Hepatocyte (in vitro differentiated cells): ENCODE data around the gene CYP4Z1.

ENCODE experiments used
- EZH2phosphoT487 ChIP-seq: fragments of 200-600 bp; sonication (generic); IDR thresholded peaks from one replicate; pipeline ENCODE4 v1.6.1; 2018; ENCODE audit warnings: antibody characterized with exemption, mild to moderate bottlenecking, low read depth, moderate library complexity; ENCODE audit not compliant: unreplicated experiment, severe bottlenecking
- TF ChIP-seq, protein P1 (sequence below): fragments of 200-600 bp; sonication (generic); IDR thresholded peaks from 2 replicates; pipeline ENCODE4 v1.5.1; 2016; ENCODE audit warnings: antibody characterized with exemption, mild to moderate bottlenecking; ENCODE audit not compliant: poor library complexity

DNA sequence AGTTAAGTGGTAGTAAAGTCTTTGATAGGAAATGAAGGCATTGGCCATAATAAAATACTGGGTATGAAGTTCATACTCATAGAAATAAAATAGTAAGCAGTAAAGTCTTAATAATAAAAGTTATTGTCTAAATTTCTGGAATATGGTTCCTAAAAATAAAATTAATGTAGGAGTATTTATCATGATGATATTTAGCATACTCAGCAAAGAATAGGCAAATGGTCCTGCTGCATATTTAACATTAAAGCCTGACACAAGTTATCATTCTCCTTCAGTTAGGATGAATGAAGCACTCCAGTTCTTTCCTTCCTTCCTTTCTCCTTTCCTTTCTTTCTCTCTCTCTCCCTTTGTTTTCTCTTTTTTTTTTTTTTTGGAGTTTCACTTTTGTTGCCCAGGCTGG, 97.5 kb downstream of the CYP4Z1 start:
- TF ChIP-seq, protein P1, sequence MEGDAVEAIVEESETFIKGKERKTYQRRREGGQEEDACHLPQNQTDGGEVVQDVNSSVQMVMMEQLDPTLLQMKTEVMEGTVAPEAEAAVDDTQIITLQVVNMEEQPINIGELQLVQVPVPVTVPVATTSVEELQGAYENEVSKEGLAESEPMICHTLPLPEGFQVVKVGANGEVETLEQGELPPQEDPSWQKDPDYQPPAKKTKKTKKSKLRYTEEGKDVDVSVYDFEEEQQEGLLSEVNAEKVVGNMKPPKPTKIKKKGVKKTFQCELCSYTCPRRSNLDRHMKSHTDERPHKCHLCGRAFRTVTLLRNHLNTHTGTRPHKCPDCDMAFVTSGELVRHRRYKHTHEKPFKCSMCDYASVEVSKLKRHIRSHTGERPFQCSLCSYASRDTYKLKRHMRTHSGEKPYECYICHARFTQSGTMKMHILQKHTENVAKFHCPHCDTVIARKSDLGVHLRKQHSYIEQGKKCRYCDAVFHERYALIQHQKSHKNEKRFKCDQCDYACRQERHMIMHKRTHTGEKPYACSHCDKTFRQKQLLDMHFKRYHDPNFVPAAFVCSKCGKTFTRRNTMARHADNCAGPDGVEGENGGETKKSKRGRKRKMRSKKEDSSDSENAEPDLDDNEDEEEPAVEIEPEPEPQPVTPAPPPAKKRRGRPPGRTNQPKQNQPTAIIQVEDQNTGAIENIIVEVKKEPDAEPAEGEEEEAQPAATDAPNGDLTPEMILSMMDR: no peak
- no peak for TF ChIP-seq EZH2phosphoT487
